HG02981 (cell line): Measurements from ENCODE around the gene DUS1L.

ENCODE experiments used
- ATAC-seq: cut with Tn5 transposase; IDR thresholded peaks from one replicate; pipeline ENCODE4 v1.9.1; 2021; ENCODE audit warnings: mild to moderate bottlenecking, moderate library complexity; ENCODE audit not compliant: unreplicated experiment

DUS1L gene

DNA sequence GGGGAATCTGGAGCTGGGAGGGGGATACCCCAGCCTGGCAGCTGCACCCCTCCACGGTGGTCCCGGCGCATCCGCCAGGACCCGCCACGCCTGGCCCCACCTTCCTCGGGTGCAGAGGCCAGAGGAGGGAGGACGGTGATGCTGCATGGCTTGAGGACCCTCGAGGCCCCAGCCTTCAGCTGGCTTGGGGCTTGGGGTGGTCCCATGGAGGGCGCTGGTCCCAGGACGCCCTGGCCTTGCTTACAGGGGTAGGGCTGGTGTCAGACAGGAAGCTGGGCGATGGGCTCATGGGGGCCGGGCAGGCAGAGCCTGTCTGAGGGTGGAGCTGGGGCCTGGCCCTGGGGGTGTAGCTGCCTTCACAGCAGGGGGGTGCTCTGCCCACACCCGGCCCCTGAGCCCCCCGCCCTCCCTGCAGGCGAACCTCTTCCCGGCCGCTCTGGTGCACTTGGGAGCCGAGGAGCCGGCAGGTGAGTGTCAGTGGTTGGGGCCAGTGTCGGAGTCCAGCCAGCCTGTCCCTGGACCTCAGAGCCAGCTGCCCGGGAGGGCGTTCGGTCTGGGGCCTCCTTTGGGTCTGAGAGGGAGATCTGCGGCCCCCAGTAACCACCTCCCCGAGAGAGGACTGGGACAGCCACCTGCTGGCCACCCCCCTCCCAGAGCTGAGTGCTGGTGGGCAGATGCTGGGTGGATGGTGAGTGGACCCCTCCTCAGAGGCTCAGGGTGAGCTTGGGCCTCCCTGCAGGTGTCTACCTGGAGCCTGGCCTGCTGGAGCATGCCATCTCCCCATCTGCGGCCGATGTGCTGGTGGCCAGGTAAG is 49.3 kb downstream of the DUS1L start:
- no peak for ATAC-seq

DNA sequence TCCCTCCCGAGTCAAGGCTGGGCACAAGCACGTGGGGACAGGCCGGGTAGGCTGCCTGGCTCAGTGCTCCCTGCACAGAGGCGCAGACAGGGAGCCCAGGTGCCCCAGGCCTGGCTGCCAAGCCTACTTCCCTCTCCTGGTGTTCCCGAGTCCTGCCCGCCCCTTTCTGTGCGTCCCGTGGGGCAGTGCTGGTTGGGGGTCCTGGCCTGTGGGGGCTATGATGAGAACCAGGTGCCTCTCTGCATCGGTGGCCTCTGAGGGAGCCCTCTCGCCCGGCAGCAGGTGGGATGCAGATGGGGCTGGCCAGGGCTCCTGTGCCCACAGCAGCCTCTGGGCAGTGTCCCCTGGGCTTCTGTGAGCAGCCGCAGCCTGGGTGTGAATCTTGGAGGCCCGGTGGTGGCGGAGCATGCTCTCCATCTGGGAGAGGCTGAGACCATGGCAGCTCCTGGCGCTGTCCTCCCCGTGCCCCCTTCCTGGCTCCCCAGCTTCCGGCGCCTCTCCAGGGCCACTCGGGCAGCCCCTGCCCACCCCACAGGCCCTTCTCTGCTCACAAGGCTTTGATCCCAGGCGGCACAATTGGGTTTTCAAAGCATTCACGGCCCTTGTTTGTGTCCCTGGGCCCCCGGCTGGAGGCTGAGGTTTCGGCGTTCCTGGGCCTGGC is 50.2 kb downstream of the DUS1L start:
- ATAC-seq, result no peak

DNA sequence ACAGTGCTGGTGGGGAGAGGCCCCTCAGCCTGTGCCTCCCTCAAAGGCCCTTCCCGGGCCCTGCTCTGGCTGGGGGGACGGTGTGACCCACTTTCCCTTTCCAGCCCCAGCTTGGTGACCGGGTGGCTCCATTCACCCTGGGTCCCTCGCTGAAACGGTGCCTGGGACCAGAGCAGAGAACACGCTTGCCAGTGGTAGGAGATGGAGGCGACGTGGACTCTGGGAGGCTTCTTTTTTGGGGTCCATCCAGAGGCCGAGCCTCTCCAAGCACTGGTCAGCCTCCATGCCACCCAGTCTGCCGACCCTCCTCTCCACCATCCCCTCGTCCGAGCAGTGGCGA is 50.7 kb downstream of the DUS1L start:
- ATAC-seq, result no peak

DNA sequence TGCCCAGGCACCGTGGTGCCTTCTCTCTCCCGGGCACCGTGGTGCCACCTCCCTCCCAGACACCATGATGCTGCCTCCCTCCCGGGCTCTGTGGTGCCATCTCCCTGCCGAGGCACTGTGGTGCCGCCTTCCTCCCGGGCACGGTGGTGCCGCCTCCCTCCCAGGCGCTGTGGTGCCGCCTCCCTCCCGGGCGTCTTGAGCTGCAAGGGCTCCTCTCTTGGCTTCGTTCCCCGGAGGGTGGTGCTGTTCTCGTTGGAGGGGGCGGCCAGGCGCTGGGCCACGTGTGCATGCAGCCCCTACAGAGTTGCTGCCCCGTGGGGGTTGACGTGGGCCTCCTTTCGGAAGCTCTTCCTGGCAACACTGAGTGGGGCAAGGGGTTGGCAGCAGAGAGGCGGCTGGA is 51.2 kb downstream of the DUS1L start:
- ATAC-seq, result no peak

DNA sequence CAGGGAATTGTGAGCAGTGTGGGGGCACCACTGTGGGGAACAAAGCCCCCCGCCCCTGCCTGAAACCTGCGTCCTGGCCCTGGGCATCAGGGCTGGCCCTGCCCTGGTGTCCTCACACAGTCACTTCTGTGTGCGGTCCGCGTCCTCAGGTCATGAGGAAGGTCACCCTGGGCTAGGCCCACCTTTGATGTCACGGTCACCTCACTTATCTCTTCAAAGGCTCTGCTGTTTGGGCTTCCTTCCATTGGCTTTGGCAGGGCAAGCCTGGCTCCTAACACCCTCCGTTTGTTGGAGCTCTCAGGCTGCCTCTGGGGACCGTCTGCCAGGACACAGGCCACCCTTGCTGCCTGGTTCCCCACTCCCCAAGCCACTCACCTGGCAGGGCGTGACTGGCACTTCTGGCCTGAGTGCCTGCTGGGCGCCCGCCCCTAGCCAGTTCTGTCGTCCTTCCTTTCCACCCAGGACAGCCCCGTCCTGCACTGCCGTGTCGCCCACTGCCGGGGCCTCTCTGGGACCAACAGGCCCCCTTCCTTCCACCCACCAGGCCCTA is 51.8 kb downstream of the DUS1L start:
- no peak for ATAC-seq

DNA sequence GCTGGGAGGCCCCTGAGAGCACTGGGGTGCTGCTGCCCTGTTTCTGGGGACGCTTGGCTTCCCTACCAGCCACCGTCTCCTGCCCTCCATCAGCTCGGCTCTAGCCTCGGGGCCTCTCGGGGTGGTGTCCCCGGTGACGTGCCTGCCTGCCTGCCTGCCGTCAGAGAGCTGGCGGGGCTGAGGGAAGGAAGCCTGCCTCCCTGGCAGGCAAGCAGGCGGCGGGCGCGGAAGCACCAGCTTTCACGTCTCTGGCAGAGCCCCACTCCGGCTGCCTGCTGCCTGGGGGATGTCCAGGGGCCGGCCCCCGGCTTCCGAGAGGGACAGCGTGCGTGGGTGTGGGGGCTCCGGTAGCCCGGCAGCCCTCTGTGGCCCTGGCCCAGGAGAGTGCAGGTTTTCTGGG is 52.3 kb downstream of the DUS1L start:
- ATAC-seq, result no peak

DNA sequence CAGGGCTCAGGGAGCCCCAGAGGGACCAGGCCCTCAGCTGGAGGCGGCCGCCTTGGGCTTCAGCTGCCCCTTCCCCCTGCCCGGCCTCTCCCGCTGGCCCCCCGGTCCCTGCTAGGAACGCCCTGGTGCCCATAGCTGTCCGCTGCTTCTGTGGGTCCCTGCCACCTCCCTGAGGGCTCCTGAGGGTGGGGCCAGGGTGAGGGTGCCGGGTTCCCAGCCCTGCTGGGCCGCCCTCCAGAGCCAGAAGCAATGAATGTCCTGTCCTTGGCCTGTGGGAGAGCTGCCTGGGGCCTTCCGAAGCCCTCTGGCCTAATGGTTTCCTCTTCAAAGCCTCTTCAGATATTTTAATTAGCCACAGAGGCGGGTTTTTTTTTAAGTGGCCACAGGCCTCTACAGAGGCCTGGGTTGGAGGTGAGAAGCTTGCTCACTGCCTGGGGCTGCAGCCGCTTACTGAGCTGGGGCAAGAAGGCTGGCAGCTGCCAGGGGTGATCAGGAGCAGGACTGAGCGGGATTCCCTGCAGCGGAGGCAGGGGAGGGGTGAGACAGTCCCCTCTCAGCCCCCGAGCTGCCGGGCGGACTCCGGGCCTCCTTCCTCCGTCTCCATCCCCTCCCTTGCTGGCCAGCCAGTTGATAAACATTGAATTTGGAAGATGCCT is 52.8 kb downstream of the DUS1L start:
- ATAC-seq, result no peak

DNA sequence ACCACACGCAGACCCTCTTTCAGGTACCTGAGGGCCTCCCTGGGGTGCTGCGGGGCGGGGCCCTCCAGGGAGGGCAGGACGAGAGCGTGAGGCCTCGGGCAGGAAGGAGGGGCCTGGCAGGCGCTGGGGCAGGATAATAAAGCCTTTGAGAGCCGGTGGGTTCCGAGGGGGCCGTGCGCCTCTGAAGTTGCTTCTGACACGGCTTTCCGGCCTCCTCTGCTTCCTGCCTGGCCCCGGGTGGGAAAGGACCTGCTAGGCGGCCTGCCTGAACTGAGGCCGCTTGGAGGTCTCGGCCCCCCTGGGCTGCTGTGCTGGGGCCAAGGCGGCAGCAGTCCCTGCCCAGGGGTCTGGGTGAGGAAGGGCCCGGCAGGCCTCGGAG is 53.4 kb downstream of the DUS1L start:
- ATAC-seq, result no peak

DNA sequence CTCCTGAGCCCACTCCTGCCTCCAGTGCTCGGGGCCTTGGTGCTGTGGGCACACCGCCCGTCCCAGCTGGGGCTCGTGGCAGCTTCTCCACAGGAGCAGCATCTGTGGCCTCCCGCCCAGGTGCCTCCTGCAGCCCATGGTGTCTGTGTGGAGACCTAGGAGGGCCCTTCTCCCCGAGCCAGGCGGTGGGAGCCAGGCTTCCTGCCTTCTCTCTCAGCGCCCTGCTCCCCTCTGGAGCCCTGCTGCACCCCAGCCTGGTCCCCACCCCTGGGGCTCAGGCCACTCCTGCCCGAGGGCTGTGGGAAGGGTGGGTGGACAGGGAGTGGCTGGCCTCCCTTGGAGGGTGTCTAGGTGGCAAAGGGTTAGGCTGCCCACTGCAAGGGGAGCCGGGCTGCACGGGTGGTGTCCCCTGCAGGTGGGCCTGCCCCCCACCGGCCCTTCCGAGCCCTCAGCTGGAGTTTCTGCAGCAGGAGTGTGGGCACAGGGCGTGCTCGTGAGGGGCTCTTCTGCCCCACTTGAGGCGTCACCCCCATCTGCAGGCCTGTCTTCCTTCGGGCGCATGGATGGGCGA is 53.9 kb downstream of the DUS1L start:
- no peak for ATAC-seq

DNA sequence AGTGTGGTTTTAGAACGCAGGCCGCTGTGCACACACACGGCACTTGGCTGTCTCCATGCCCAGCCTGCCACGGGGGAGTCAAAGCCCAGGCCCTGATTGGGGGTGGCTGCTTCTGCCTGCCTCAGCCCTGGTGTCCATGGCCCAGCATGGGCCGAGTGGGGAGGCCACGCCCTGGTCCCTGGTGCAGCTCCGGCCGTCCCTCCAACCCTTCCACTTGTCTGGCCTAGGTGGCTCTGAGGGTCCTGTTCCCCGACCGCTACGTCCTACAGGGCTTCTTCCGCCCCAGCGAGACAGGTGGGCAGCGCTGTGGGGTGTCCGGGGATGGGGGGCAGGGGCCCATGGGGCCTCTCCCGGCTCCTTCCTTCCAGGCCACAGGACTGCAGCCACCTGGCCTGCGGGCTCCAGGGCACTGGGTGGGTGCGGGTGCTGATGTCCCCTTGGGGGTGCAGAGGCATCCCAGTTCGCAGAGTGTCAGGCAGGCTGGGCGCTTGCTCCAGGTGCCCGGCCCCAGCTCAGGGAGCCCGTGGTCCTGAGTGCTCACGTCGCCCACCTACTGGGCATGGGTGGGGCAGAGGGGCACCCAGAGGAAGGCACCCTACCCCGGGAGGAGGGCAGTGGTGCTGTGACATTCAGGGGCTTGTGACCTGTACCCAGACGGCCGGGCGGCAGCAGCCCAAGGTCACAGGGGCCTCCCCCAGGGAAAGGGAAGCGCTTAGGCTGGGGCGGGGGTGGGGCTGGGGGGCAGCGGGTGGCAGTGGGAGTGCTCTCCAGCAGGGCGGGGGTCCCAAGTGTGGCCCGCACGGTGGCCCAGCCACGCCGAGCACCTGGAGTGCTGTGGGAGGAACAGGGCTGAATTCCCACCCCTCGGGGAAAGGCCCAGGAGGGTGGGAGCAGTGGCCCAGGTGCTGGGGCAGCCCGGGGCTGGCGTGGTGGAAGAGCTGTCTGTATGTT is 54.8 kb downstream of the DUS1L start:
- no peak for ATAC-seq

DNA sequence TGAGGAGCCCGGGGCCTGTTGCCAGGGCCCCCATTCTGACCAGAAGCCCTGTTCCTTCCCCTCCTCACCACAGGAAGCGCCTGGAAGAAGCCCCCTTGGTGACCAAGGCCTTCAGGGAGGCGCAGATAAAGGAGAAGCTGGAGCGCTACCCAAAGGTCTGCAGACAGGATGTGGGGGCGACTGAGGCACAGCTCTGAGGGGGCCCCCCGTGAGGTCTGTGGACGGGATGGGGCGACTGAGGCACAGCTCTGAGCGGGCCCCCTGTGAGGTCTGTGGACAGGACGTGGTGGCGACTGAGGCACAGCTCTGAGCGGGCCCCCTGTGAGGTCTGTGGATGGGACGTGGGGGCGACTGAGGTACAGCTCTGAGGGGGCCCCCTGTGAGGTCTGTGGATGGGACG is 56.2 kb downstream of the DUS1L start:
- ATAC-seq, result no peak

DNA sequence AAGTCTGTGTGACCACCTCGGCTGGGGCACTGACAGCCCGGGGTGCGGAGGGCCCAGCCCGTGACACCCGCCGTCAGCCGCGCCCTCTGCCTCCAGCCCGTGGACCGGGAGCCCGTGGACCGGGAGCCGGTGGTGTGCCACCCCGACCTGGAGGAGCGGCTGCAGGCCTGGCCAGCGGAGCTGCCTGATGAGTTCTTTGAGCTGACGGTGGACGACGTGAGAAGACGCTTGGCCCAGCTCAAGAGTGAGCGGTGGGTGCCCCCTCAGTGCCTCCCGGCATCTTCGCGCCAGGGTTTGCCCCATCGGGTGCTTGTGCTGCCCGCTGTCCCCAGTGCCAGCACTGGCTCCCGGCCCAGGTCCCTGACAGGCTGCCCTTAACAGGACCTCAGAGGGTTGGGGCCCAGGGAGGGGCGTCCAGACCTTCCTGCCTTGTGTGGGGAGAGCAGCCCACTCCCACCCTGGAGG is 56.6 kb downstream of the DUS1L start:
- no peak for ATAC-seq

DNA sequence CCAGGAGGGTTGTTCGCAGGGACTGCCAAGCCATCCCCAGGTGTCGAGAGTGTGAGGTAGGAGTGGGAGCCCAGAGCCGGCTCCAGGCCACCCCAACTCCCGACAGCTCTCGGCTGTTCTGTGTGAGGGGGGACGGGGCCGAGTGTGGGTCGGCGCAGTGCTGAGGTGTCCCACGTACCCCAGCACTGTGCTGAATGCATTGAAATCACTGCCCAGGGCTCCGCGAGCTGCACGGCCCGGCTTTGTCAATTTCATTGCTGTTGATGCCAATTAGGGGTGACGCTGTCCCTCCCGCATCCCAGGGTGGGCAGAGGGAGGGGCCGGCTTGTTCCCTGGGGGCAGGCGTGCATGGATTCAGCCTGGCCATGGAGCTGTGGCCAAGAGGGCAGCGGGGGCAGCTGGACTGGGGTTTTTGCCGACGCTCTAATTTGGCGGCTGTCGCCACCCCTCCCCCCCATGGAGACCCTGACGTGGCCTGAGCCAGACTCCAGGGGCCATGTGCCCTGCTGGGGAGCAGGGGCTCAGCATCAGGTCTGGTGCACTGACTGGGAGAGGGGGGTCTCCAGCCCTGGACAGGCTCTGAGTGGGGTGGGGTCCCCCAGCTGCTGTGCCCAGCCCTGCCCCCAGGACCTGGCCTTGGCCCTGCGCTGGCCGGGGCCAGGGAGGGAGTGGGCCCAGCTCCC is 57.2 kb downstream of the DUS1L start:
- no peak for ATAC-seq
